RWPE1 (cell line): Measurements from ENCODE around the gene ABCC4.

Experiments used
- CTCF ChIA-PET: fragments of 350-600 bp; sonication (Branson Sonifier 250); formaldehyde crosslinking; extraction: SDS; loops from one replicate; lab custom pipeline; 2021; lab: Yijun Ruan, JAX
- POLR2A ChIA-PET: fragments of 400-600 bp; formaldehyde crosslinking; extraction: SDS; loops from one replicate; lab custom pipeline; 2020; ENCODE audit warnings: antibody characterized with exemption; ENCODE audit not compliant: low non-redundant PET; lab: Yijun Ruan, JAX
- DNase-seq: peaks from one replicate; pipeline ENCODE4 v3.0.0; 2012; ENCODE audit warnings: low spot score
- H3K27ac ChIP-seq: fragments of 450-650 bp; 2 replicates; pipeline ENCODE4 v1.5.1; 2017
- CTCF ChIP-seq: fragments of 450-650 bp; conservative IDR thresholded peaks from 2 replicates; pipeline ENCODE4 v1.5.1; 2017; ENCODE audit warnings: low read depth, mild to moderate bottlenecking

Gene ABCC4

GRCh38 chr13:95246292-95247082 lies 54.8 kb downstream of the ABCC4 start:
- no peak for TF ChIP-seq CTCF
- POLR2A ChIA-PET, result no interaction called here
- CTCF ChIA-PET, result interaction anchor here (0.5 to 0.7 kb wide), 3 partner anchors 24 to 1322 kb away, joined by 3 read pairs; no protein-coding TSS in a partner anchor
- peak; percentile 22 for DNase-seq
- H3K27ac ChIP-seq, result no peak overlapping the region

GRCh38 chr13:95245071-95245470 lies 56.2 kb downstream of the ABCC4 start:
- no peak for DNase-seq
- no peak overlapping the region for H3K27ac ChIP-seq
- no peak for TF ChIP-seq CTCF
- ChIA-PET CTCF (no interaction called here), POLR2A (no interaction called here)

GRCh38 chr13:95243207-95243606 lies 58.0 kb downstream of the ABCC4 start:
- no peak overlapping the region for H3K27ac ChIP-seq
- TF ChIP-seq CTCF, result no peak
- no peak for DNase-seq
- CTCF ChIA-PET, result interaction anchor here (0.6 kb wide), 3 partner anchors 24 to 303 kb away, joined by 4 to 5 read pairs (median 4); no protein-coding TSS in a partner anchor
- POLR2A ChIA-PET, result no interaction called here

GRCh38 chr13:95241321-95241720 lies 59.9 kb downstream of the ABCC4 start:
- CTCF ChIA-PET, result no interaction called here
- no peak overlapping the region for H3K27ac ChIP-seq
- POLR2A ChIA-PET, result no interaction called here
- DNase-seq, result no peak
- TF ChIP-seq CTCF, result no peak

- DNase-seq, result no peak
- ChIA-PET CTCF (no interaction called here), POLR2A (no interaction called here)
- H3K27ac ChIP-seq, result no peak overlapping the region
- TF ChIP-seq CTCF, result no peak
Observed at GRCh38 chr13:95239283-95239682, 62.0 kb downstream of the ABCC4 start.

- DNase-seq, result no peak
- H3K27ac ChIP-seq, result no peak overlapping the region
- ChIA-PET POLR2A (no interaction called here), CTCF (no interaction called here)
- TF ChIP-seq CTCF, result no peak
Observed at GRCh38 chr13:95237310-95237870, 63.9 kb downstream of the ABCC4 start.
